ENCODE measurements around the gene CCDC90B.

DNA sequence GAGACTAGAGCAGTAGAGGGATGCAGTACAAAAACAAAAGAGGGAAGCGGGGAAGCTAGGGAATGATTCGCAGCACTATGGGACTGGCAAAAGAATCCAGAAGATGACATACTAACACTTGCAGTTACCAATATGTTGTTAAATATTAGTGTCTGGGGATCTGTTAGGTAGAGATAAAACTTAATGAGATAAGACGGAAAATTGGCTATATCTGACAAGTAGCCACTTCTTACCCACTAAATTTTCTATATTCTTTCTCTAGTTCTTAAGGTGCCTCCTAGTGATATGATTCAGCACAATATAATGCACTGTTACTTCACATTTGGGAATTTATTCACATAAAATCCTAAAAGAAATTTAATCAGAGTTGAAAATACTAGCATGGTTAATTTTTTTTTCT, 30.8 kb downstream of the CCDC90B start:
- TF ChIP-seq EZH2phosphoT487 (IDR thresholded peaks at IDR 0.05; ENCODE audit: borderline replicate concordance, low read depth) (no peak), USF2 (IDR thresholded peaks at IDR 0.05; ENCODE audit: borderline replicate concordance, low read depth, low read length) (no peak), RFX5 (IDR thresholded peaks at IDR 0.05; ENCODE audit: low read length) (no peak), RAD21 (IDR thresholded peaks at IDR 0.05; ENCODE audit: low read length) (no peak)
- TF ChIP-seq, protein P1, sequence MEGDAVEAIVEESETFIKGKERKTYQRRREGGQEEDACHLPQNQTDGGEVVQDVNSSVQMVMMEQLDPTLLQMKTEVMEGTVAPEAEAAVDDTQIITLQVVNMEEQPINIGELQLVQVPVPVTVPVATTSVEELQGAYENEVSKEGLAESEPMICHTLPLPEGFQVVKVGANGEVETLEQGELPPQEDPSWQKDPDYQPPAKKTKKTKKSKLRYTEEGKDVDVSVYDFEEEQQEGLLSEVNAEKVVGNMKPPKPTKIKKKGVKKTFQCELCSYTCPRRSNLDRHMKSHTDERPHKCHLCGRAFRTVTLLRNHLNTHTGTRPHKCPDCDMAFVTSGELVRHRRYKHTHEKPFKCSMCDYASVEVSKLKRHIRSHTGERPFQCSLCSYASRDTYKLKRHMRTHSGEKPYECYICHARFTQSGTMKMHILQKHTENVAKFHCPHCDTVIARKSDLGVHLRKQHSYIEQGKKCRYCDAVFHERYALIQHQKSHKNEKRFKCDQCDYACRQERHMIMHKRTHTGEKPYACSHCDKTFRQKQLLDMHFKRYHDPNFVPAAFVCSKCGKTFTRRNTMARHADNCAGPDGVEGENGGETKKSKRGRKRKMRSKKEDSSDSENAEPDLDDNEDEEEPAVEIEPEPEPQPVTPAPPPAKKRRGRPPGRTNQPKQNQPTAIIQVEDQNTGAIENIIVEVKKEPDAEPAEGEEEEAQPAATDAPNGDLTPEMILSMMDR (IDR thresholded peaks at IDR 0.05): no peak

Data from SK-N-SH (cell line).